ENCODE measurements around the gene CHIC2. TPM values are rescaled to one million over a fixed set of nuclear protein-coding genes. Genes with fewer than 3 reads are reported as not detected.

CHIC2 gene
- total RNA-seq, 1 experiment from 2014 or later = 10.8 TPM

GRCh38 chr4:54006755-54007154 is 57.6 kb downstream of the CHIC2 start:
- Histone ChIP-seq H2AFZ (ENCODE audit: low read depth, low read length, poor library complexity, severe bottlenecking) (no peak overlapping the region), H3K4me2 (ENCODE audit: low read length) (no peak overlapping the region), H4K20me1 (ENCODE audit: insufficient read depth) (no peaks in the 10 kb centered on the region), H3K4me1 (ENCODE audit: control insufficient read depth in 1 of 2, insufficient read depth in 2 of 2, low read length in 2 of 2) (no peaks in the 10 kb centered on the region), H3K9ac (ENCODE audit: low read length) (no peak overlapping the region), H3K36me3 (ENCODE audit: control insufficient read depth in 1 of 2, insufficient read depth in 2 of 2, low read length in 2 of 2) (no peaks in the 10 kb centered on the region), H3K79me2 (ENCODE audit: insufficient read depth, low read length) (no peaks in the 10 kb centered on the region), H3K9me3 (ENCODE audit: control insufficient read depth in 1 of 2, insufficient read depth in 1 of 2, low read depth in 1 of 2, low read length in 2 of 2) (no peaks in the 10 kb centered on the region), H3K27ac (ENCODE audit: low read depth, low read length) (no peak overlapping the region), H3K9me2 (ENCODE audit: insufficient read depth) (no peaks in the 10 kb centered on the region), H3K4me3 (replicated peaks in 1 of 2; ENCODE audit: low read depth in 1 of 2, low read length in 2 of 2) (no peak overlapping the region), H3K27me3 (ENCODE audit: insufficient read depth, low read length) (no peaks in the 10 kb centered on the region)
- RAD21 ChIA-PET (ENCODE audit: low non-redundant PET in 1 of 2, low total read pairs in 2 of 2, uncharacterized antibody in 2 of 2, unreplicated experiment in 2 of 2) = no interaction called here
- BruUV-seq (replicated peaks) = no TSS peak
- TF ChIP-seq SRF (IDR thresholded peaks at IDR 0.05; ENCODE audit: low read depth) (no peak), ZBTB33 (IDR thresholded peaks at IDR 0.05; ENCODE audit: extremely low read depth, insufficient replicate concordance, low read length) (no peak)
- CTCF ChIA-PET = no interaction called here
- intact Hi-C loops (cut with micrococcal nuclease) = no loop called here
- DNase-seq (ENCODE audit: low read depth, low spot score) (no peak), ATAC-seq (no peak)
- POLR2A ChIA-PET = no interaction called here

- ChIA-PET CTCF (no interaction called here), POLR2A (no interaction called here)
- intact Hi-C loops (cut with micrococcal nuclease) = no loop called here
- no peak for TF ChIP-seq ZNF274 (IDR thresholded peaks at IDR 0.05; ENCODE audit: low read depth, low read length)
- TF ChIP-seq YY1 (IDR thresholded peaks at IDR 0.05; ENCODE audit: extremely low read depth, insufficient replicate concordance, low read depth, low read length) = no peak
- no peak for TF ChIP-seq ATF3 (IDR thresholded peaks at IDR 0.05)
- TF ChIP-seq EGR1 (IDR thresholded peaks at IDR 0.05; ENCODE audit: low read depth) = no peak
- TF ChIP-seq ELF1 (IDR thresholded peaks at IDR 0.05; ENCODE audit: borderline replicate concordance, low read depth) = no peak
- no peak for TF ChIP-seq FOSL1 (IDR thresholded peaks at IDR 0.05; ENCODE audit: low read depth)
- no peak for TF ChIP-seq EZH2phosphoT487 (IDR thresholded peaks at IDR 0.05; ENCODE audit: borderline replicate concordance)
- no peak for TF ChIP-seq CTCF (IDR thresholded peaks at IDR 0.05 in 2 of 3, conservative IDR thresholded peaks at IDR 0.05 in 1 of 3; ENCODE audit: borderline replicate concordance in 1 of 3, insufficient read depth in 1 of 3, low read depth in 2 of 3, low read length in 2 of 3)
- TF ChIP-seq POLR2AphosphoS5 (IDR thresholded peaks at IDR 0.05; ENCODE audit: low read depth, low read length) = no peak
- TF ChIP-seq CBX3 (IDR thresholded peaks at IDR 0.05; ENCODE audit: low read depth) = no peak
- no peak for TF ChIP-seq JUND (IDR thresholded peaks at IDR 0.05)
- TF ChIP-seq ZBTB33 (IDR thresholded peaks at IDR 0.05; ENCODE audit: extremely low read depth, insufficient replicate concordance, low read length) = no peak
- TF ChIP-seq TCF7L2 (IDR thresholded peaks at IDR 0.05; ENCODE audit: borderline replicate concordance, extremely low read depth, insufficient read depth, insufficient read length) = no peak
- no peak for TF ChIP-seq SP1 (IDR thresholded peaks at IDR 0.05; ENCODE audit: low read depth)
Measured at GRCh38 chr4:54005475-54005874, 58.9 kb downstream of the CHIC2 start.

More at GRCh38 chr4:54005475-54005874, 58.9 kb downstream of the CHIC2 start:
- Histone ChIP-seq H3K9ac (ENCODE audit: low read length) (no peak overlapping the region), H3K4me2 (ENCODE audit: low read length) (no peak overlapping the region), H3K9me3 (ENCODE audit: control insufficient read depth in 1 of 2, insufficient read depth in 1 of 2, low read depth in 1 of 2, low read length in 2 of 2) (no peaks in the 10 kb centered on the region), H3K36me3 (ENCODE audit: control insufficient read depth in 1 of 2, insufficient read depth in 2 of 2, low read length in 2 of 2) (no peaks in the 10 kb centered on the region), H3K79me2 (ENCODE audit: insufficient read depth, low read length) (no peaks in the 10 kb centered on the region), H3K27me3 (ENCODE audit: insufficient read depth, low read length) (no peaks in the 10 kb centered on the region), H2AFZ (ENCODE audit: low read depth, low read length, poor library complexity, severe bottlenecking) (no peak overlapping the region), H3K9me2 (ENCODE audit: insufficient read depth) (no peaks in the 10 kb centered on the region), H4K20me1 (ENCODE audit: insufficient read depth) (no peaks in the 10 kb centered on the region), H3K4me1 (ENCODE audit: control insufficient read depth in 1 of 2, insufficient read depth in 2 of 2, low read length in 2 of 2) (no peaks in the 10 kb centered on the region), H3K4me3 (replicated peaks in 1 of 2; ENCODE audit: low read depth in 1 of 2, low read length in 2 of 2) (no peak overlapping the region), H3K27ac (ENCODE audit: low read depth, low read length) (no peak overlapping the region)
- RAD21 ChIA-PET (ENCODE audit: low non-redundant PET in 1 of 2, low total read pairs in 2 of 2, uncharacterized antibody in 2 of 2, unreplicated experiment in 2 of 2) = no interaction called here
- no peak for ATAC-seq
- no peak for DNase-seq (ENCODE audit: low read depth, low spot score)
- no TSS peak for BruUV-seq (replicated peaks)
